ENCODE results near the gene SH3BP5.

SH3BP5 gene

GRCh38 chr3:15292765-15293522 lies 39.4 kb downstream of the SH3BP5 start:
- DNase-seq: no peak

GRCh38 chr3:15291589-15292541 lies 40.5 kb downstream of the SH3BP5 start:
- peak; percentile 78 for DNase-seq

GRCh38 chr3:15290736-15291135 lies 41.6 kb downstream of the SH3BP5 start:
- DNase-seq: no peak

- DNase-seq: no peak
These were observed 42.7 kb downstream of the SH3BP5 start for GRCh38 chr3:15289661-15290060.

GRCh38 chr3:15288331-15289035 lies 43.9 kb downstream of the SH3BP5 start:
- DNase-seq: no peak

- no peak for DNase-seq
These were observed 44.6 kb downstream of the SH3BP5 start for GRCh38 chr3:15287565-15288330.

- DNase-seq: no peak
These were observed 46.4 kb downstream of the SH3BP5 start for GRCh38 chr3:15286022-15286421.

GRCh38 chr3:15284121-15284889 lies 48.1 kb downstream of the SH3BP5 start:
- DNase-seq: no peak

GRCh38 chr3:15283702-15284101 lies 48.7 kb downstream of the SH3BP5 start:
- no peak for DNase-seq

GRCh38 chr3:15281817-15282216 lies 50.6 kb downstream of the SH3BP5 start:
- DNase-seq: no peak

GRCh38 chr3:15280853-15281532 lies 51.4 kb downstream of the SH3BP5 start:
- DNase-seq: no peak

GRCh38 chr3:15279671-15280402 lies 52.5 kb downstream of the SH3BP5 start:
- DNase-seq: no peak

GRCh38 chr3:15279205-15279604 lies 53.2 kb downstream of the SH3BP5 start:
- no peak for DNase-seq

- no peak for DNase-seq
These were observed 54.4 kb downstream of the SH3BP5 start for GRCh38 chr3:15277861-15278500.

GRCh38 chr3:15276028-15276724 lies 56.2 kb downstream of the SH3BP5 start:
- DNase-seq: no peak

GRCh38 chr3:15273227-15273626 lies 59.2 kb downstream of the SH3BP5 start:
- DNase-seq: no peak

- DNase-seq: peak; percentile 16
These were observed 59.8 kb downstream of the SH3BP5 start for GRCh38 chr3:15272426-15273196.

GRCh38 chr3:15271785-15272381 lies 60.5 kb downstream of the SH3BP5 start:
- peak; percentile 68 for DNase-seq

All from NK-92 treated with Interleukin-12 subunit alpha and Interleukin-12 subunit beta, amount 100 ng/mL, for 24 hours (cell line).